Neuronal stem cell (in vitro differentiated cells): ENCODE measurements around the gene UGDH.
"Not testable (repeated sequence)": the region's sequence is repeated elsewhere in the genome, so short reads cannot be mapped to it uniquely, and the experiment has no call there.

Source experiments
- DNase-seq: peaks from one replicate; pipeline ENCODE4 v3.0.0-alpha.2; 2013; ENCODE audit warnings: low spot score
- H2AFZ ChIP-seq: one replicate; pipeline ENCODE4 v1.6.1; 2013; ENCODE audit warnings: mild to moderate bottlenecking, low read length, inconsistent platforms
- H2AK5ac ChIP-seq: 2 replicates; pipeline ENCODE4 v1.6.1; 2013; ENCODE audit warnings: low read depth, mild to moderate bottlenecking, inconsistent platforms, low read length, moderate library complexity, mixed read lengths
- H2BK120ac ChIP-seq: 2 replicates; pipeline ENCODE4 v1.6.1; 2013; ENCODE audit warnings: low read depth, mild to moderate bottlenecking, inconsistent platforms, low read length, moderate library complexity, mixed read lengths
- H2BK12ac ChIP-seq: one replicate; pipeline ENCODE4 v1.6.1; 2013; ENCODE audit warnings: low read length, inconsistent platforms
- H2BK15ac ChIP-seq: 2 replicates; pipeline ENCODE4 v1.6.1; 2013; ENCODE audit warnings: mild to moderate bottlenecking, low read length, inconsistent platforms, mixed read lengths
- H2BK5ac ChIP-seq: one replicate; pipeline ENCODE4 v1.6.1; 2013; ENCODE audit warnings: inconsistent platforms, mild to moderate bottlenecking, low read length, moderate library complexity
- H3K14ac ChIP-seq: one replicate; pipeline ENCODE4 v1.6.1; 2013; ENCODE audit warnings: low read length, inconsistent platforms
- H3K18ac ChIP-seq: 2 replicates; pipeline ENCODE4 v1.6.1; 2013; ENCODE audit warnings: low read length, inconsistent platforms
- H3K23ac ChIP-seq: 2 replicates; pipeline ENCODE4 v1.6.1; 2013; ENCODE audit warnings: low read depth, mild to moderate bottlenecking, mixed read lengths, low read length, inconsistent platforms; ENCODE audit not compliant: poor library complexity
- H3K27ac ChIP-seq: replicated peaks from 3 replicates; pipeline ENCODE4 v1.5.1; 2013; ENCODE audit warnings: low read length, inconsistent platforms
- H3K27me3 ChIP-seq, 3 experiments: 2 replicates each; pipeline ENCODE4 v1.6.1; 2013; ENCODE audit warnings: low read length in 3 of 3, mild to moderate bottlenecking in 2 of 3, inconsistent platforms in 1 of 3, low read depth in 1 of 3, mixed read lengths in 1 of 3, moderate library complexity in 1 of 3; ENCODE audit not compliant: control insufficient read depth in 3 of 3, insufficient read depth in 3 of 3
- H3K36me3 ChIP-seq, 2 donors: replicated peaks in 1 of 2; 2 replicates each; pipeline ENCODE4 v1.6.1; 2013; ENCODE audit warnings: low read length in 2 of 2; ENCODE audit not compliant: control insufficient read depth in 2 of 2, insufficient read depth in 2 of 2
- H3K4ac ChIP-seq: 2 replicates; pipeline ENCODE4 v1.6.1; 2013; ENCODE audit warnings: inconsistent platforms, mild to moderate bottlenecking, low read length, moderate library complexity
- H3K4me1 ChIP-seq, 2 donors: 1 replicate in 1 of 2; 2 replicates in 1 of 2; pipeline ENCODE4 v1.6.1; 2013; ENCODE audit warnings: low read length in 2 of 2, low read depth in 1 of 2; ENCODE audit not compliant: control insufficient read depth in 2 of 2, insufficient read depth in 1 of 2
- H3K4me2 ChIP-seq: one replicate; pipeline ENCODE4 v1.6.1; 2013; ENCODE audit warnings: mild to moderate bottlenecking, low read length, inconsistent platforms; ENCODE audit not compliant: insufficient read depth, poor library complexity, severe bottlenecking
- H3K4me3 ChIP-seq, 2 donors: 2 replicates each; pipeline ENCODE4 v1.5.1; 2013; ENCODE audit warnings: low read length in 2 of 2, mild to moderate bottlenecking in 2 of 2, inconsistent platforms in 1 of 2, moderate library complexity in 1 of 2
- H3K79me1 ChIP-seq: one replicate; pipeline ENCODE4 v1.6.1; 2013; ENCODE audit warnings: low read depth, mild to moderate bottlenecking, inconsistent platforms, low read length, moderate library complexity
- H3K9ac ChIP-seq: one replicate; pipeline ENCODE4 v1.6.1; 2013; ENCODE audit warnings: mild to moderate bottlenecking, low read depth, low read length, inconsistent platforms; ENCODE audit not compliant: poor library complexity
- H3K9me3 ChIP-seq, 2 donors: replicated peaks in 1 of 2; 2 replicates each; pipeline versions ENCODE3 to v1.6.1; 2013; ENCODE audit warnings: low read length in 2 of 2, mild to moderate bottlenecking in 2 of 2, inconsistent platforms in 1 of 2, low read depth in 1 of 2, mixed read lengths in 1 of 2, moderate library complexity in 1 of 2; ENCODE audit not compliant: control insufficient read depth in 2 of 2, insufficient read depth in 1 of 2
- H4K8ac ChIP-seq: one replicate; pipeline ENCODE4 v1.6.1; 2013; ENCODE audit warnings: low read depth, mild to moderate bottlenecking, inconsistent platforms, low read length, moderate library complexity
- H4K91ac ChIP-seq: one replicate; pipeline ENCODE4 v1.6.1; 2013; ENCODE audit warnings: low read length, low read depth, mild to moderate bottlenecking, inconsistent platforms; ENCODE audit not compliant: poor library complexity
- WGBS, 2 donors: extraction: QIAGEN DNeasy Blood & Tissue Kit; methylation state at CpG; one replicate each; pipeline ENCODE4 v1.1.7; 2013; ENCODE audit warnings: missing lambda C conversion rate in 2 of 2, mixed read lengths in 1 of 2; ENCODE audit not compliant: insufficient read length in 2 of 2, insufficient replicate concordance in 1 of 2; ENCODE audit errors: extremely low coverage in 2 of 2; 5-methylcytosine and 5-hydroxymethylcytosine counted together

UGDH gene

GRCh38 chr4:39458161-39458504, 69.1 kb downstream of the UGDH start:
- H3K9me3 ChIP-seq, H3K27me3 ChIP-seq, H2BK120ac ChIP-seq, DNase-seq, H2BK12ac ChIP-seq, H4K91ac ChIP-seq, H2BK15ac ChIP-seq, H4K8ac ChIP-seq: not testable (repeated sequence)
- H2BK5ac ChIP-seq: peak overlapping the region; percentile 94
- H3K14ac ChIP-seq: peak overlapping the region; percentile 82
- peak overlapping the region; percentile 94 for H3K23ac ChIP-seq
- peak overlapping the region; percentile 80 for H3K4me2 ChIP-seq
- H3K4me3 ChIP-seq: peak overlapping the region; percentile 78 to 86
- no CpG with 5 or more reads among the region's 13 CpGs for WGBS, 2 donors
- H3K27ac ChIP-seq: peak overlapping the region; percentile 92
- H3K4me1 ChIP-seq: peaks cover 3 to 14% of the 10 kb centered on the region in 2 donors
- peaks cover 12% of the 10 kb centered on the region for H3K79me1 ChIP-seq
- peak overlapping the region; percentile 97 for H2AK5ac ChIP-seq
- peak overlapping the region; percentile 98 for H3K18ac ChIP-seq
- peak overlapping the region; percentile 83 for H2AFZ ChIP-seq
- peaks cover 28 to 74% of the 10 kb centered on the region in 2 donors for H3K36me3 ChIP-seq
- H3K4ac ChIP-seq: peak overlapping the region; percentile 93
- H3K9ac ChIP-seq: peak overlapping the region; percentile 71

GRCh38 chr4:39456946-39457763, 70.1 kb downstream of the UGDH start:
- H2AFZ ChIP-seq: no peak overlapping the region
- no peak for DNase-seq
- H3K36me3 ChIP-seq: peaks cover 34 to 74% of the 10 kb centered on the region in 2 donors
- no peak overlapping the region for H4K91ac ChIP-seq
- H3K4ac ChIP-seq: no peak overlapping the region
- no peak overlapping the region for H3K23ac ChIP-seq
- no CpG with 5 or more reads among the region's 10 CpGs for WGBS, 2 donors
- no peak overlapping the region for H3K18ac ChIP-seq
- H3K9ac ChIP-seq: no peak overlapping the region
- no peak overlapping the region for H3K4me2 ChIP-seq
- H3K14ac ChIP-seq: no peak overlapping the region
- no peak overlapping the region for H2AK5ac ChIP-seq
- no peak overlapping the region for H2BK120ac ChIP-seq
- no peaks in the 10 kb centered on the region for H3K27me3 ChIP-seq
- H3K4me1 ChIP-seq: peaks cover 3 to 14% of the 10 kb centered on the region in 2 donors
- no peak overlapping the region for H4K8ac ChIP-seq
- H2BK5ac ChIP-seq: no peak overlapping the region
- H3K27ac ChIP-seq: no peak overlapping the region
- H2BK15ac ChIP-seq: no peak overlapping the region
- H3K9me3 ChIP-seq: no peaks in the 10 kb centered on the region
- peak overlapping the region in 1 of 2 donors; percentile 78 for H3K4me3 ChIP-seq
- no peak overlapping the region for H2BK12ac ChIP-seq
- H3K79me1 ChIP-seq: peaks cover 12% of the 10 kb centered on the region

GRCh38 chr4:39455486-39455885, 71.8 kb downstream of the UGDH start:
- Histone ChIP-seq H3K79me1 (peaks cover 12% of the 10 kb centered on the region), H3K4me1 (peaks cover 3 to 14% of the 10 kb centered on the region in 2 donors), H2BK5ac (no peak overlapping the region), H3K4me2 (no peak overlapping the region), H2AFZ (no peak overlapping the region), H3K4ac (no peak overlapping the region), H2BK15ac (no peak overlapping the region), H3K9me3 (no peaks in the 10 kb centered on the region), H4K8ac (no peak overlapping the region), H2BK12ac (no peak overlapping the region), H3K23ac (no peak overlapping the region), H3K9ac (no peak overlapping the region), H3K18ac (no peak overlapping the region), H3K27me3 (no peaks in the 10 kb centered on the region), H3K4me3 (no peak overlapping the region), H3K14ac (no peak overlapping the region), H2BK120ac (no peak overlapping the region), H3K36me3 (peaks cover 41 to 78% of the 10 kb centered on the region in 2 donors), H2AK5ac (no peak overlapping the region), H4K91ac (no peak overlapping the region), H3K27ac (no peak overlapping the region)
- no peak for DNase-seq
- WGBS, 2 donors: no CpG with 5 or more reads among the region's 6 CpGs

GRCh38 chr4:39453738-39454137, 73.5 kb downstream of the UGDH start:
- Histone ChIP-seq H3K27me3 (no peaks in the 10 kb centered on the region), H3K4ac (no peak overlapping the region), H3K4me1 (peaks cover 3 to 12% of the 10 kb centered on the region in 2 donors), H3K79me1 (peaks cover 12% of the 10 kb centered on the region), H4K91ac (no peak overlapping the region), H2AK5ac (no peak overlapping the region), H3K4me2 (no peak overlapping the region), H2BK12ac (no peak overlapping the region), H4K8ac (no peak overlapping the region), H2BK15ac (no peak overlapping the region), H3K23ac (no peak overlapping the region), H3K9ac (no peak overlapping the region), H3K9me3 (no peaks in the 10 kb centered on the region), H3K14ac (no peak overlapping the region), H2BK120ac (no peak overlapping the region), H3K27ac (no peak overlapping the region), H3K4me3 (no peak overlapping the region), H3K18ac (no peak overlapping the region), H2BK5ac (no peak overlapping the region), H3K36me3 (peaks cover 41 to 85% of the 10 kb centered on the region in 2 donors), H2AFZ (no peak overlapping the region)
- no CpG with 5 or more reads among the region's 2 CpGs for WGBS, 2 donors
- DNase-seq: no peak
